Left colon (tissue), 2 donors: ENCODE measurements around the gene ANKRD44. TPM values are rescaled to one million over a fixed set of nuclear protein-coding genes. Genes with fewer than 3 reads are reported as not detected.
A peak's percentile ranks its signal among the peaks of the same experiment; 100 is the strongest.

ENCODE experiments used
- ATAC-seq: fragments of 200-7000 bp; cut with Tn5 transposase; one replicate; pipeline ENCODE4 v1.9.1; 2020; ENCODE audit warnings: mild to moderate bottlenecking, moderate library complexity
- DNase-seq, 2 donors: peaks; one replicate each; pipeline ENCODE4 v3.0.0-alpha.2; 2020
- intact Hi-C, 2 donors: fragments of 100-400 bp; cut with DNase I in 1 of 2; cut with micrococcal nuclease in 1 of 2; formaldehyde crosslinking; loops; one replicate each; pipeline versions ENCODE4 v1.11.2 to v1.14.0; 2022; cut with DNase I, micrococcal nuclease
- total RNA-seq, 2 donors: library from RNA; stranded (reverse); fragmentation: NEBNext Ultra II Directional; extraction: Animal tissue kit (Norgen Biotek cat#: 25700); gene quantifications; one replicate each; pipeline ENCODE4 v1.2.1, GENCODE V29; 2021
- donor health status: DM: no; HTN: no; CAD: no.
- donor health status: DM: yes; HTN: yes; CAD: no.

ANKRD44 gene
- total RNA-seq, 2 donors from 2014 or later: 9.2 to 14.6 TPM

GRCh38 chr2:197007716-197008628 lies 302.6 kb downstream of the ANKRD44 start:
- intact Hi-C loops: no loop called here
- ATAC-seq: no peak
- no peak for DNase-seq

GRCh38 chr2:197001921-197002320 lies 308.7 kb downstream of the ANKRD44 start:
- DNase-seq (no peak), ATAC-seq (no peak)
- intact Hi-C loops: no loop called here

GRCh38 chr2:196995757-196996314 lies 314.7 kb downstream of the ANKRD44 start:
- no peak for DNase-seq
- ATAC-seq: no peak
- intact Hi-C loops: no loop called here

GRCh38 chr2:196994764-196995163 lies 315.8 kb downstream of the ANKRD44 start:
- no peak for DNase-seq
- intact Hi-C loops: no loop called here
- no peak for ATAC-seq

GRCh38 chr2:196993617-196994016 lies 317.0 kb downstream of the ANKRD44 start:
- ATAC-seq (no peak), DNase-seq (no peak)
- intact Hi-C loops: no loop called here

- intact Hi-C loops: no loop called here
- DNase-seq: no peak
- ATAC-seq: no peak
Observed at GRCh38 chr2:196992466-196992865, 318.1 kb downstream of the ANKRD44 start.

- intact Hi-C loops: no loop called here
- ATAC-seq: no peak
- DNase-seq: no peak
Observed at GRCh38 chr2:196990788-196991461, 319.7 kb downstream of the ANKRD44 start.

GRCh38 chr2:196990092-196990491 lies 320.5 kb downstream of the ANKRD44 start:
- no peak for ATAC-seq
- intact Hi-C loops: no loop called here
- DNase-seq: no peak

GRCh38 chr2:196989496-196989895 lies 321.1 kb downstream of the ANKRD44 start:
- intact Hi-C loops: no loop called here

GRCh38 chr2:196988639-196989038 lies 321.9 kb downstream of the ANKRD44 start:
- intact Hi-C loops: no loop called here
- no peak for ATAC-seq
- DNase-seq: no peak

More at GRCh38 chr2:196989496-196989895, 321.1 kb downstream of the ANKRD44 start:
- no peak for ATAC-seq
- no peak for DNase-seq

GRCh38 chr2:196987649-196988364 lies 322.8 kb downstream of the ANKRD44 start:
- DNase-seq (no peak), ATAC-seq (peak; percentile 96)
- intact Hi-C loops: no loop called here

- intact Hi-C loops: no loop called here
- ATAC-seq (no peak), DNase-seq (no peak)
Observed at GRCh38 chr2:196987298-196987648, 323.3 kb downstream of the ANKRD44 start.

GRCh38 chr2:196985511-196986183 lies 324.9 kb downstream of the ANKRD44 start:
- intact Hi-C loops: no loop called here
- ATAC-seq (no peak), DNase-seq (no peak)

GRCh38 chr2:196984903-196985302 lies 325.7 kb downstream of the ANKRD44 start:
- no peak for DNase-seq
- ATAC-seq: no peak
- intact Hi-C loops: no loop called here

- ATAC-seq: no peak
Observed at GRCh38 chr2:196983934-196984333, 326.6 kb downstream of the ANKRD44 start.

GRCh38 chr2:196980473-196980872 lies 330.1 kb downstream of the ANKRD44 start:
- intact Hi-C loops: no loop called here
- DNase-seq (no peak), ATAC-seq (no peak)

More at GRCh38 chr2:196983934-196984333, 326.6 kb downstream of the ANKRD44 start:
- intact Hi-C loops: no loop called here
- no peak for DNase-seq

GRCh38 chr2:196980001-196980400 lies 330.6 kb downstream of the ANKRD44 start:
- no peak for DNase-seq
- ATAC-seq: no peak
- intact Hi-C loops: no loop called here

- DNase-seq (no peak), ATAC-seq (no peak)
- intact Hi-C loops: no loop called here
Observed at GRCh38 chr2:196977507-196977906, 333.1 kb downstream of the ANKRD44 start.

- DNase-seq (no peak), ATAC-seq (no peak)
- intact Hi-C loops: no loop called here
Observed at GRCh38 chr2:196974970-196975369, 335.6 kb downstream of the ANKRD44 start.
